Stimulated activated CD8-positive, alpha-beta memory T cell treated with anti-CD3 and anti-CD28 coated beads, Interleukin-2, amount 100 ng/mL, for 1 hour (primary cell): ENCODE data around the gene SPDYE1.
"Not testable (repeated sequence)": the region's sequence is repeated elsewhere in the genome, so short reads cannot be mapped to it uniquely, and the experiment has no call there.

Experiments
- DNase-seq, 2 donors: peaks; one replicate each; pipeline ENCODE4 v3.0.0-alpha.2; 2020; ENCODE audit warnings: low read depth in 2 of 2

Gene SPDYE1

GRCh38 chr7:43997532-43997931 lies at the start of gene SPDYE1:
TSS of gene SPDYE1 (plus strand) at chr7:43997897. CDS start at chr7:43999950, 2,053 bp downstream.
- not testable (repeated sequence) for DNase-seq

GRCh38 chr7:43952028-43952427 lies 45.7 kb upstream of the SPDYE1 start:
- DNase-seq, result no peak

- DNase-seq, result no peak
Measured at GRCh38 chr7:43953071-43953470, 44.6 kb upstream of the SPDYE1 start.

- no peak for DNase-seq
Measured at GRCh38 chr7:43954524-43955228, 43.0 kb upstream of the SPDYE1 start.

- DNase-seq, result no peak
Measured at GRCh38 chr7:43956027-43956426, 41.7 kb upstream of the SPDYE1 start.

GRCh38 chr7:43960933-43961332 lies 36.8 kb upstream of the SPDYE1 start:
- DNase-seq, result no peak

- not testable (repeated sequence) for DNase-seq
Measured at GRCh38 chr7:43966392-43966791, 31.3 kb upstream of the SPDYE1 start.

GRCh38 chr7:43968172-43969040 lies 29.3 kb upstream of the SPDYE1 start:
- DNase-seq, result not testable (repeated sequence)

GRCh38 chr7:43969586-43969985 lies 28.1 kb upstream of the SPDYE1 start:
- not testable (repeated sequence) for DNase-seq

- DNase-seq, result not testable (repeated sequence)
Measured at GRCh38 chr7:43970698-43971097, 27.0 kb upstream of the SPDYE1 start.

GRCh38 chr7:43974033-43974573 lies 23.6 kb upstream of the SPDYE1 start:
- DNase-seq, result not testable (repeated sequence)

GRCh38 chr7:43974725-43975482 lies 22.8 kb upstream of the SPDYE1 start:
- DNase-seq, result not testable (repeated sequence)

- no peak for DNase-seq
Measured at GRCh38 chr7:43977525-43977924, 20.2 kb upstream of the SPDYE1 start.

GRCh38 chr7:43978102-43978501 lies 19.6 kb upstream of the SPDYE1 start:
- not testable (repeated sequence) for DNase-seq

GRCh38 chr7:43982848-43983247 lies 14.8 kb upstream of the SPDYE1 start:
- not testable (repeated sequence) for DNase-seq

- DNase-seq, result not testable (repeated sequence)
Measured at GRCh38 chr7:43983736-43984135, 14.0 kb upstream of the SPDYE1 start.

- peak; percentile 64 for DNase-seq
Measured at GRCh38 chr7:43985904-43986864, 11.5 kb upstream of the SPDYE1 start.

GRCh38 chr7:43987476-43987875 lies 10.2 kb upstream of the SPDYE1 start:
- DNase-seq, result not testable (repeated sequence)

GRCh38 chr7:43990011-43990585 lies 7.6 kb upstream of the SPDYE1 start:
- not testable (repeated sequence) for DNase-seq

GRCh38 chr7:43990829-43991228 lies 6.9 kb upstream of the SPDYE1 start:
- not testable (repeated sequence) for DNase-seq
